Measurements from ENCODE around the gene CABYR.

The CABYR gene

DNA sequence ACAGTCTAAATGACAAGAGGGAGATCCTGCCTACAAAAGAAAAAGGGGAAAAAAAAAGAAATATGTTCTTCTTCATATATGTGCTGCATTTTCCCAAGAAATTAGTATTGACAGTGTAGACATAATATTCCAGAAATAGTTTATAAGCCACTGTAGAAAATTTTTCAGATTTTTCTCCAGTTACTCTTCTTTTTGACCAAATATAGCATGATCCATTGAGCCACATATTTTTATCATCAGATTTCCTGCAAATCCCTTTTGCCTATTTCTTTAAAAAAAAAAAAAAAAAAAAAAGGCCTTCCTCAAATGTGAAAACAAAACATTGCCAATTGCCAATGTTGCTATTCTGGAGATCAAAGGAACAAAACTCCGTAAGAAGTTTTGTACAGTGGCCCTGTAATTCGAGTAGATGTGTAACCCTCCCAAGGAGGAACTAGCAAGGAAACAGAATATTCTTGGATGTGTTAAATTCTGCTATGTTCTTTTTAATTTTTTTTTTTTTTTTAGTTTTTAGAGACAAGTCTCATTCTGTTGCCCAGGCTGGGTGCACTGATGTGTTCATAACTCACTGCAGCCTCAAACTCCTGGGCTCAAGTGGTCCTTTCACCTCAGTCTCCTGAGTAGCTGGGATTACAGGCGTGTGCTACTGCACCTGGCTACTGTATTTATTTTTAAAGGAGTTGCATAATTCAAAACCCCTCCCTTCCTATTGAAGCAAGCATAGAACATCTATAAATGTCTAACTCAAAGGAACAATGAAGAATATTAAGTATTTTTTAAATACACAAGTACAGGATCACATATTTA lies 12.5 kb upstream of the CABYR start:
- DNase-seq (ENCODE audit: low read depth) = no peak
- no peak overlapping the region for H3K4me3 ChIP-seq (ENCODE audit: low read depth, low read length)
- TF ChIP-seq, protein P1, sequence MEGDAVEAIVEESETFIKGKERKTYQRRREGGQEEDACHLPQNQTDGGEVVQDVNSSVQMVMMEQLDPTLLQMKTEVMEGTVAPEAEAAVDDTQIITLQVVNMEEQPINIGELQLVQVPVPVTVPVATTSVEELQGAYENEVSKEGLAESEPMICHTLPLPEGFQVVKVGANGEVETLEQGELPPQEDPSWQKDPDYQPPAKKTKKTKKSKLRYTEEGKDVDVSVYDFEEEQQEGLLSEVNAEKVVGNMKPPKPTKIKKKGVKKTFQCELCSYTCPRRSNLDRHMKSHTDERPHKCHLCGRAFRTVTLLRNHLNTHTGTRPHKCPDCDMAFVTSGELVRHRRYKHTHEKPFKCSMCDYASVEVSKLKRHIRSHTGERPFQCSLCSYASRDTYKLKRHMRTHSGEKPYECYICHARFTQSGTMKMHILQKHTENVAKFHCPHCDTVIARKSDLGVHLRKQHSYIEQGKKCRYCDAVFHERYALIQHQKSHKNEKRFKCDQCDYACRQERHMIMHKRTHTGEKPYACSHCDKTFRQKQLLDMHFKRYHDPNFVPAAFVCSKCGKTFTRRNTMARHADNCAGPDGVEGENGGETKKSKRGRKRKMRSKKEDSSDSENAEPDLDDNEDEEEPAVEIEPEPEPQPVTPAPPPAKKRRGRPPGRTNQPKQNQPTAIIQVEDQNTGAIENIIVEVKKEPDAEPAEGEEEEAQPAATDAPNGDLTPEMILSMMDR (IDR thresholded peaks at IDR 0.05; ENCODE audit: low read depth, low read length, missing control alignments) = no peak
- in situ Hi-C loops (cut with HindIII; ENCODE audit: low sequenced_read_pairs) = no loop called here

DNA sequence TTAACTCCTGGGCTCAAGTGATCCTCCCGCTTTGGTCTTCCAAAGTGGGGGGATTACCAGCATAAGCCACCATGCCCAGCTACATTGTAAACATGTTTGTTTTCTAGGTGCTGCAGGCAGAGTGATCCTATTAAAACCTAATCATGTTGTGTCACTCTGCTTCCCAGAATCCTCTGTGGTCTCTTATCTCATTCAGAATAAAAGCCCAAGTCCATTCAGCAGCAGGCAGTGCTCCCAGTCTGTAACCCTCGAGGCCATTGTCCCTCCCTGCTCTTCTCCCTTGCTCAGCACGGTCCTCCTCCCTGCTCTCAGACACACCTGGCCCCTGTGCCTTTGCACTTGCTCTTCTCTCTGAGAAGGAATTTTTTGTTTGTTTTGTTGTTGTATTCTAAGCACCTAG lies 11.1 kb upstream of the CABYR start:
- in situ Hi-C loops (cut with HindIII; ENCODE audit: low sequenced_read_pairs) = no loop called here
- H3K4me3 ChIP-seq (ENCODE audit: low read depth, low read length) = no peak overlapping the region
- DNase-seq (ENCODE audit: low read depth) = no peak
- TF ChIP-seq, protein P1 (IDR thresholded peaks at IDR 0.05; ENCODE audit: low read depth, low read length, missing control alignments) = no peak

DNA sequence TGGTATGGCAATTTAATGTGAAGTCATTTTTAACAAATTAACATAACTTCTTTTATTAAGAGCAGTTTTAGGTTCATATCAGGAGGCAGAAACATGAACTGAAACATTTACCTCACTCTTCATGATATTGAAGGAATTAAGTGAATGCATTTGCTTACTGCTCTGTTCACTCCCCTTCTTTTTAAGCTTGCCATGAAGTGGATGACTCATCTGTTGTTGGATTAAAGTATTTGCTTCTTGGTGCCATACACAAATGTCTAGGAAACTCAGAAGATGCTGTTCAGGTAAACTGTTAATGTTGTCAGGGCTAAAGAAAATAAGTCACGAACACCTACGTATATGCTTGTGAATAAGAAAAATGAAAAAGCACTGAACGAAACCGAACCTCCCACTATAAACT lies 10.2 kb upstream of the CABYR start:
- in situ Hi-C loops (cut with HindIII; ENCODE audit: low sequenced_read_pairs) = no loop called here
- no peak for DNase-seq (ENCODE audit: low read depth)
- TF ChIP-seq, protein P1 (IDR thresholded peaks at IDR 0.05; ENCODE audit: low read depth, low read length, missing control alignments) = no peak
- H3K4me3 ChIP-seq (ENCODE audit: low read depth, low read length) = no peak overlapping the region

DNA sequence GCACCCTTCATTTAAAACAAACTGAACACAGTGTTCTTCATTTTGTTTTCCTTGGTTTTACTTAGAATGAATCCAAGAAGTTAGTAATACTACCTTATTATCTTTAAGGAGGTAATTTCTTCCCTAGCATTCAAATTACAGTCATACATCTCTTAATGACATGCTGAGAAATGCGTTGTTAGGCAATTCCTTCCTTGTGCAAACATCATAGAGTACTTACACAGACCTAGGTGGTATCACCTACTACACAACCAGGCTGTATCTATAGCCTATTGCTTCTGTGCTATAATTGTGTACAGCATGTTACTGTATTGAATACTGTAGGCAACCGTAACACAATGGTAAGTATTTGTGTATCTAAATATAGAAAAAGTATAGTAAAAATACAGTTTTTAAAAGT lies 8.4 kb upstream of the CABYR start:
- in situ Hi-C loops (cut with HindIII; ENCODE audit: low sequenced_read_pairs) = no loop called here
- H3K4me3 ChIP-seq (ENCODE audit: low read depth, low read length) = no peak overlapping the region
- TF ChIP-seq, protein P1 (IDR thresholded peaks at IDR 0.05; ENCODE audit: low read depth, low read length, missing control alignments) = no peak
- DNase-seq (ENCODE audit: low read depth) = no peak

DNA sequence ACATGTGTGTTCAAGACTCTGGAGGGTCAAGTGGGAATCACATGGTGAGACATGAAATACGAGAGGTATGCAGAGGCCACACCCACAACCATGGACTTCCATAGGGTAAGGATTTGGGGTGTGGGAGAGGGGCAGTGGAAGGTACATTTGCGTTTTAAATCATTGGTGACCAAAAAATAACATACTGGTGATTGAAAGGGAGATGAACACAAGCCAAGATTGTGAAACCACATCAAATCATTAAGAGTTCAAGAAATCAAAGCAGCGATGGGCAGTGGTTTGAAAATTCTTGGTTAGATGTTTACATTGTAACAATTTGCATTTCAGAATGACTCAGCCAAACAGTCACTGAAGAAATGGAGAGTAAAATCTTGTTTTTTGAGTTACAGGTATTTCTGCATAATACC lies 1.9 kb upstream of the CABYR start:
- H3K4me3 ChIP-seq (ENCODE audit: low read depth, low read length) = no peak overlapping the region
- TF ChIP-seq, protein P1 (IDR thresholded peaks at IDR 0.05; ENCODE audit: low read depth, low read length, missing control alignments) = no peak
- DNase-seq (ENCODE audit: low read depth) = no peak
- in situ Hi-C loops (cut with HindIII; ENCODE audit: low sequenced_read_pairs) = no loop called here

DNA sequence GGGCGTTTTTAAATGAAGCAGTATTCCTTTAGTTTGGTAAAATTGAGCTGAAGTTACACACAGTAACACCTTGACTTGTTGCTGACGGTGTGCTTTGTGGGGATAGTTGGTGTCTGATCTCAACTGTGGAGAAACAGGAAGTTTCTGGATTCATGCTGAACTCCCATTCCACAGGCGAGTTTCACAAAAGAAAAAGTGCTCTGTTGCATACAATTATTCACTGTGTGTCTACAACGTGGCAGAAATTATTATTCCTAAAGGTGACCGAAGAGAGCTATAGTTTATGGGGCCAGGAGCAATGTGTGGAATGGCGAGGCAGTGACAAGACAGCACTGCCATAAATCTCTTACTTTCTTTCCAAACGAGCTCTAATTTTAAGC lies 463 bp upstream of the CABYR start:
- in situ Hi-C loops (cut with HindIII; ENCODE audit: low sequenced_read_pairs) = no loop called here
- TF ChIP-seq, protein P1 (IDR thresholded peaks at IDR 0.05; ENCODE audit: low read depth, low read length, missing control alignments) = no peak
- peak overlapping the region; percentile 57 for H3K4me3 ChIP-seq (ENCODE audit: low read depth, low read length)
- no peak for DNase-seq (ENCODE audit: low read depth)
